ENCODE data around the gene CDIPT. TPM values are rescaled to one million over a fixed set of nuclear protein-coding genes. Genes with fewer than 3 reads are reported as not detected.

CDIPT gene
- total RNA-seq, 2 experiments from 2014 or later: 43.5 to 52.4 TPM

DNA sequence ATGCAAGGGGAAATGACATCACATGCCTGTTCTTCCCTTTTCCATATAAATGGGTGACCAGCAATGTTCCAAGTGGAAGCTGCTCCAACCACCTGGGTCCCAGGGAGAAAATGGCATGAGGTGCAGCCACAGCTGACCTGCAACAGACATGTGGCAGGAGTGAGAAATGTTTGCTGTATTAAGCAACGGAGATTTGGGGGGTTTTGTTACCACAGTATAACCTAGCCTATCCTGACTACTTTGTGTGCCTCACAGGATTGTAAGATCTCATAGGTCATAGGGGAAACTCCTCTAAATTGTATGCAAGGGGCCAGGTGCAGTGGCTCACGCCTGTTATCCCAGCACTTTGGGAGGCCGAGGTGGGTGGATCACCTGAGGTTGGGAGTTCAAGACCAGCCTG is 12.0 kb downstream of the CDIPT start:
- no peaks in the 10 kb centered on the region for H4K20me1 ChIP-seq (ENCODE audit: insufficient read depth, low read length)
- H3K4me1 ChIP-seq (ENCODE audit: insufficient read depth, low read length, poor library complexity, severe bottlenecking): no peaks in the 10 kb centered on the region
- H3K27ac ChIP-seq (ENCODE audit: low read depth, low read length, poor library complexity, severe bottlenecking): no peak overlapping the region
- H3K9me3 ChIP-seq (ENCODE audit: low read length): no peaks in the 10 kb centered on the region
- no TSS peak for BruUV-seq (replicated peaks)
- H3K36me3 ChIP-seq (ENCODE audit: insufficient read depth, low read length): no peaks in the 10 kb centered on the region
- TF ChIP-seq, protein P1, sequence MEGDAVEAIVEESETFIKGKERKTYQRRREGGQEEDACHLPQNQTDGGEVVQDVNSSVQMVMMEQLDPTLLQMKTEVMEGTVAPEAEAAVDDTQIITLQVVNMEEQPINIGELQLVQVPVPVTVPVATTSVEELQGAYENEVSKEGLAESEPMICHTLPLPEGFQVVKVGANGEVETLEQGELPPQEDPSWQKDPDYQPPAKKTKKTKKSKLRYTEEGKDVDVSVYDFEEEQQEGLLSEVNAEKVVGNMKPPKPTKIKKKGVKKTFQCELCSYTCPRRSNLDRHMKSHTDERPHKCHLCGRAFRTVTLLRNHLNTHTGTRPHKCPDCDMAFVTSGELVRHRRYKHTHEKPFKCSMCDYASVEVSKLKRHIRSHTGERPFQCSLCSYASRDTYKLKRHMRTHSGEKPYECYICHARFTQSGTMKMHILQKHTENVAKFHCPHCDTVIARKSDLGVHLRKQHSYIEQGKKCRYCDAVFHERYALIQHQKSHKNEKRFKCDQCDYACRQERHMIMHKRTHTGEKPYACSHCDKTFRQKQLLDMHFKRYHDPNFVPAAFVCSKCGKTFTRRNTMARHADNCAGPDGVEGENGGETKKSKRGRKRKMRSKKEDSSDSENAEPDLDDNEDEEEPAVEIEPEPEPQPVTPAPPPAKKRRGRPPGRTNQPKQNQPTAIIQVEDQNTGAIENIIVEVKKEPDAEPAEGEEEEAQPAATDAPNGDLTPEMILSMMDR (conservative IDR thresholded peaks at IDR 0.05; ENCODE audit: low read length): no peak
- TF ChIP-seq EZH2phosphoT487 (IDR thresholded peaks at IDR 0.05; ENCODE audit: borderline replicate concordance, low read depth, low read length): no peak
- intact Hi-C loops (cut with micrococcal nuclease; ENCODE audit: unreplicated experiment): no loop called here
- H3K9me2 ChIP-seq (ENCODE audit: insufficient read depth, low read length): no peaks in the 10 kb centered on the region
- H3K4me2 ChIP-seq (ENCODE audit: low read length): no peak overlapping the region
- DNase-seq (ENCODE audit: low spot score): no peak
- no peaks in the 10 kb centered on the region for H3K79me2 ChIP-seq (ENCODE audit: insufficient read depth, low read depth, low read length)
- H3K4me3 ChIP-seq (ENCODE audit: low read depth, low read length, poor library complexity, severe bottlenecking): no peak overlapping the region
- CTCF ChIA-PET (ENCODE audit: unreplicated experiment): no interaction called here
- no peak overlapping the region for H2AFZ ChIP-seq (ENCODE audit: low read length)
- POLR2A ChIA-PET: interaction anchor here (0.5 to 0.7 kb wide), 4 partner anchors 72 to 137 kb away, joined by 3 to 6 read pairs (median 4); no protein-coding TSS in a partner anchor

DNA sequence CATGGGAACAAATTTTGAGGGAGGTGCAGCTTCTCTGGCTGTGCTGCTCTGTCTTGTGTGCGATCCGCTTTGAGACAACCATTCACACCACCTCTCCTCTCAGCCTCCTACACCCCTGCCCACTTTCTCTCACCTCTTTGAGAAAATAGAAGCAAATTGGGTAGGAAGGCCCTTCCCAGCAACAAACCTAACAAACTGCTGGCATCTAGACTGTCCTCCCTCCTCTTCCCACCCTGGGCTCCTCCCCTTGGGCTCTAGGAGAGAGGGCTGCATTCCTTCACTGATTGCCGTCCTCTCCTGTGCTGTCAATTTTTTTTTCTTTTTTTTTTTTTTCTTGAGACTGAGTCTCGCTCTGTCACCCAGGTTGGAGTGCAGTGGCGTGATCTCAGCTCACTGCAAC is 13.5 kb downstream of the CDIPT start:
- H3K9me2 ChIP-seq (ENCODE audit: insufficient read depth, low read length): no peaks in the 10 kb centered on the region
- ChIA-PET POLR2A (interaction anchor here (0.6 to 0.7 kb wide), 2 partner anchors 11 to 1347 kb away, joined by 3 read pairs; no protein-coding TSS in a partner anchor), CTCF (ENCODE audit: unreplicated experiment) (no interaction called here)
- no peaks in the 10 kb centered on the region for H3K9me3 ChIP-seq (ENCODE audit: low read length)
- no peak overlapping the region for H3K4me3 ChIP-seq (ENCODE audit: low read depth, low read length, poor library complexity, severe bottlenecking)
- BruUV-seq (replicated peaks): no TSS peak
- H3K4me1 ChIP-seq (ENCODE audit: insufficient read depth, low read length, poor library complexity, severe bottlenecking): no peaks in the 10 kb centered on the region
- H3K79me2 ChIP-seq (ENCODE audit: insufficient read depth, low read depth, low read length): no peaks in the 10 kb centered on the region
- intact Hi-C loops (cut with micrococcal nuclease; ENCODE audit: unreplicated experiment): no loop called here
- H3K36me3 ChIP-seq (ENCODE audit: insufficient read depth, low read length): no peaks in the 10 kb centered on the region
- H3K4me2 ChIP-seq (ENCODE audit: low read length): no peak overlapping the region
- H2AFZ ChIP-seq (ENCODE audit: low read length): no peak overlapping the region
- no peak for TF ChIP-seq EZH2phosphoT487 (IDR thresholded peaks at IDR 0.05; ENCODE audit: borderline replicate concordance, low read depth, low read length)
- TF ChIP-seq, protein P1 (conservative IDR thresholded peaks at IDR 0.05; ENCODE audit: low read length): no peak
- no peak for DNase-seq (ENCODE audit: low spot score)
- H4K20me1 ChIP-seq (ENCODE audit: insufficient read depth, low read length): no peaks in the 10 kb centered on the region
- no peak overlapping the region for H3K27ac ChIP-seq (ENCODE audit: low read depth, low read length, poor library complexity, severe bottlenecking)

DNA sequence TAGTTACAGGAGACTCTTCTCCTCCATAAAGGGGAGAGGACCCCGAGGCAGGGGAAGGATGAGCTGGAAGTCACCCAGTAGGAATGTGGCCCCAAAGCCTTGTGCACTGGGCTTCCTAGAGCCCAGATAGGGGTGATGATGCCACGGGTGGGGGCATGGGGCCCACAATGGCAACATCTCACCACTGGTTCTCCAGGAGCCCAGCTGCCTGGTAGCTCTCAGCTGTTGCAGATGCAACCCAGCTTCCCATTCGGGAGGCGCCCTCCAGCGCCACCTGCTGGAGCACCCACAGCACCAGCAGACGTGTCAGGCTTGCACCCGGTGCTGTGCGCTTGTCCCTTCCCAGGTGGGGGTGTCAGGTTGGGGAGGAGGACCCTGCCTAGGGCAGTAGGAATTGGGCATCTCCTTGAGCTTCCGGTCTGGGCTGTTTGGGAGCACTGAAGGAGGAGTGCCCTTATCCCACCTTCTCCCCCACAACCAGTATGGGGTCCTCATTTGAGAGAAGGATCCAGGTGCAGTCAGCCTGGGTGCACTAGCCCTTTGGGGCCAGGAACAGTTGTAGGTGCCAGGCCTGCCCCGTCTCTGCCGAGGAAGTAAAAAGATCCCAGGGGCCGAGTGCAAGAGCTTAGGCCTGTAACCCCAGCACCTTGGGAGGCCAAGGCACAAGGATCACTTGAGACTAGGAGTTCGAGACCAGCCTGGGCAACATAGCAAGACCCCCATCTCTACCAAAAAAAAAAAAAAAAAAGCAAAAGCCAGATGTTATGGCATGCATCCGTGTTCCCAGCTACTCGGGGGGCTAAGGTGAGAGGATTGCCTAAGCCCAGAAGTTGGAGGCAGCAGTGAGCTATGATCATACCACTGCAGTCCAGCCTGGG is 14.4 kb downstream of the CDIPT start:
- no TSS peak for BruUV-seq (replicated peaks)
- no peaks in the 10 kb centered on the region for H3K36me3 ChIP-seq (ENCODE audit: insufficient read depth, low read length)
- H3K4me1 ChIP-seq (ENCODE audit: insufficient read depth, low read length, poor library complexity, severe bottlenecking): no peaks in the 10 kb centered on the region
- POLR2A ChIA-PET: interaction anchor here (0.6 to 0.8 kb wide), 4 partner anchors 12 to 1348 kb away, joined by 3 read pairs; partner anchors contain the start of gene KIF22
- H2AFZ ChIP-seq (ENCODE audit: low read length): no peak overlapping the region
- CTCF ChIA-PET (ENCODE audit: unreplicated experiment): interaction anchor here (1.0 to 1.4 kb wide), 2 partner anchors 29 to 41 kb away, joined by 3 read pairs; no protein-coding TSS in a partner anchor
- H3K79me2 ChIP-seq (ENCODE audit: insufficient read depth, low read depth, low read length): no peaks in the 10 kb centered on the region
- TF ChIP-seq, protein P1 (conservative IDR thresholded peaks at IDR 0.05; ENCODE audit: low read length): peak; percentile 93
- TF ChIP-seq EZH2phosphoT487 (IDR thresholded peaks at IDR 0.05; ENCODE audit: borderline replicate concordance, low read depth, low read length): no peak
- intact Hi-C loops (cut with micrococcal nuclease; ENCODE audit: unreplicated experiment): loop anchor here (1.0 kb wide), 1 partner anchor 156 kb away; no protein-coding TSS in a partner anchor
- peak; percentile 83 for DNase-seq (ENCODE audit: low spot score)
- no peak overlapping the region for H3K4me3 ChIP-seq (ENCODE audit: low read depth, low read length, poor library complexity, severe bottlenecking)
- H3K9me2 ChIP-seq (ENCODE audit: insufficient read depth, low read length): no peaks in the 10 kb centered on the region
- no peaks in the 10 kb centered on the region for H3K9me3 ChIP-seq (ENCODE audit: low read length)
- no peak overlapping the region for H3K4me2 ChIP-seq (ENCODE audit: low read length)
- no peaks in the 10 kb centered on the region for H4K20me1 ChIP-seq (ENCODE audit: insufficient read depth, low read length)
- H3K27ac ChIP-seq (ENCODE audit: low read depth, low read length, poor library complexity, severe bottlenecking): no peak overlapping the region
